Vagina (tissue), 2 donors: ENCODE measurements around the gene AKIRIN1.

Source experiments
- POLR2A ChIP-seq, 2 donors: fragments of 450-650 bp; IDR thresholded peaks; one replicate each; pipeline ENCODE4 v1.6.1; 2017; ENCODE audit warnings: antibody characterized with exemption in 2 of 2, mild to moderate bottlenecking in 2 of 2, moderate library complexity in 2 of 2
- POLR2AphosphoS5 ChIP-seq, 2 donors: sonication (generic); formaldehyde crosslinking; IDR thresholded peaks; one replicate each; pipeline ENCODE4 v1.9.0; 2017; ENCODE audit warnings: antibody characterized with exemption in 2 of 2, mild to moderate bottlenecking in 2 of 2, low read depth in 1 of 2; ENCODE audit not compliant: insufficient read depth in 1 of 2
- TF ChIP-seq, protein P1 (sequence below), 3 experiments: fragments of 450-650 bp in 2 of 3; fragments of 200-600 bp in 1 of 3; sonication (generic) in 1 of 3; IDR thresholded peaks; one replicate each; pipeline ENCODE4 v1.5.1; 2017 to 2019; ENCODE audit warnings: antibody characterized with exemption in 3 of 3, mild to moderate bottlenecking in 2 of 3, moderate library complexity in 2 of 3

GRCh38 chr1:39017266-39017665, 26.2 kb downstream of the AKIRIN1 start:
- TF ChIP-seq POLR2A (IDR thresholded peaks at IDR 0.05) (no peak), POLR2AphosphoS5 (IDR thresholded peaks at IDR 0.05; ENCODE audit: insufficient read depth in 1 of 2, low read depth in 1 of 2) (no peak)
- TF ChIP-seq, protein P1, sequence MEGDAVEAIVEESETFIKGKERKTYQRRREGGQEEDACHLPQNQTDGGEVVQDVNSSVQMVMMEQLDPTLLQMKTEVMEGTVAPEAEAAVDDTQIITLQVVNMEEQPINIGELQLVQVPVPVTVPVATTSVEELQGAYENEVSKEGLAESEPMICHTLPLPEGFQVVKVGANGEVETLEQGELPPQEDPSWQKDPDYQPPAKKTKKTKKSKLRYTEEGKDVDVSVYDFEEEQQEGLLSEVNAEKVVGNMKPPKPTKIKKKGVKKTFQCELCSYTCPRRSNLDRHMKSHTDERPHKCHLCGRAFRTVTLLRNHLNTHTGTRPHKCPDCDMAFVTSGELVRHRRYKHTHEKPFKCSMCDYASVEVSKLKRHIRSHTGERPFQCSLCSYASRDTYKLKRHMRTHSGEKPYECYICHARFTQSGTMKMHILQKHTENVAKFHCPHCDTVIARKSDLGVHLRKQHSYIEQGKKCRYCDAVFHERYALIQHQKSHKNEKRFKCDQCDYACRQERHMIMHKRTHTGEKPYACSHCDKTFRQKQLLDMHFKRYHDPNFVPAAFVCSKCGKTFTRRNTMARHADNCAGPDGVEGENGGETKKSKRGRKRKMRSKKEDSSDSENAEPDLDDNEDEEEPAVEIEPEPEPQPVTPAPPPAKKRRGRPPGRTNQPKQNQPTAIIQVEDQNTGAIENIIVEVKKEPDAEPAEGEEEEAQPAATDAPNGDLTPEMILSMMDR (IDR thresholded peaks at IDR 0.05), result no peak
